ENCODE data around the gene ULK1. TPM values are rescaled to one million over a fixed set of nuclear protein-coding genes. Genes with fewer than 3 reads are reported as not detected.

Gene ULK1
- total RNA-seq, 1 experiment from 2014 or later = 3.0 TPM

GRCh38 chr12:131907379-131908091, 13.1 kb downstream of the ULK1 start:
- no peak for DNase-seq (ENCODE audit: low read depth)

GRCh38 chr12:131908092-131909080, 14.0 kb downstream of the ULK1 start:
- no peak for DNase-seq (ENCODE audit: low read depth)

GRCh38 chr12:131909081-131909751, 14.8 kb downstream of the ULK1 start:
- DNase-seq (ENCODE audit: low read depth) = no peak

GRCh38 chr12:131909752-131910219, 15.4 kb downstream of the ULK1 start:
- no peak for DNase-seq (ENCODE audit: low read depth)

GRCh38 chr12:131910302-131911027, 16.0 kb downstream of the ULK1 start:
- peak; percentile 92 for DNase-seq (ENCODE audit: low read depth)

GRCh38 chr12:131911028-131911650, 16.7 kb downstream of the ULK1 start:
- DNase-seq (ENCODE audit: low read depth) = no peak

- DNase-seq (ENCODE audit: low read depth) = no peak
Measured at GRCh38 chr12:131911851-131912477, 17.5 kb downstream of the ULK1 start.

GRCh38 chr12:131912518-131913274, 18.3 kb downstream of the ULK1 start:
- peak; percentile 93 for DNase-seq (ENCODE audit: low read depth)

GRCh38 chr12:131913666-131914065, 19.2 kb downstream of the ULK1 start:
- no peak for DNase-seq (ENCODE audit: low read depth)

GRCh38 chr12:131914179-131914702, 19.8 kb downstream of the ULK1 start:
- no peak for DNase-seq (ENCODE audit: low read depth)

GRCh38 chr12:131915000-131915689, 20.7 kb downstream of the ULK1 start:
- DNase-seq (ENCODE audit: low read depth) = no peak

GRCh38 chr12:131915823-131916222, 21.4 kb downstream of the ULK1 start:
- no peak for DNase-seq (ENCODE audit: low read depth)

GRCh38 chr12:131916306-131917138, 22.1 kb downstream of the ULK1 start:
- no peak for DNase-seq (ENCODE audit: low read depth)

- no peak for DNase-seq (ENCODE audit: low read depth)
Measured at GRCh38 chr12:131917139-131917710, 22.8 kb downstream of the ULK1 start.

- DNase-seq (ENCODE audit: low read depth) = no peak
Measured at GRCh38 chr12:131917711-131918306, 23.4 kb downstream of the ULK1 start.

GRCh38 chr12:131918311-131919050, 24.1 kb downstream of the ULK1 start:
- no peak for DNase-seq (ENCODE audit: low read depth)

- no peak for DNase-seq (ENCODE audit: low read depth)
Measured at GRCh38 chr12:131919051-131919347, 24.6 kb downstream of the ULK1 start.
